Loucy (cell line): ENCODE results near the gene EEF1AKMT1.

Experiments
- EZH2phosphoT487 ChIP-seq: fragments of 200-600 bp; IDR thresholded peaks from 2 replicates; pipeline ENCODE4 v1.6.1; 2018; ENCODE audit warnings: antibody characterized with exemption, mild to moderate bottlenecking, moderate library complexity, borderline replicate concordance
- TF ChIP-seq, protein P1 (sequence below): fragments of 200-600 bp; sonication (generic); conservative IDR thresholded peaks from 2 replicates; pipeline ENCODE4 v1.5.1; 2014; ENCODE audit warnings: mild to moderate bottlenecking, antibody characterized with exemption, low read length

- TF ChIP-seq, protein P1, sequence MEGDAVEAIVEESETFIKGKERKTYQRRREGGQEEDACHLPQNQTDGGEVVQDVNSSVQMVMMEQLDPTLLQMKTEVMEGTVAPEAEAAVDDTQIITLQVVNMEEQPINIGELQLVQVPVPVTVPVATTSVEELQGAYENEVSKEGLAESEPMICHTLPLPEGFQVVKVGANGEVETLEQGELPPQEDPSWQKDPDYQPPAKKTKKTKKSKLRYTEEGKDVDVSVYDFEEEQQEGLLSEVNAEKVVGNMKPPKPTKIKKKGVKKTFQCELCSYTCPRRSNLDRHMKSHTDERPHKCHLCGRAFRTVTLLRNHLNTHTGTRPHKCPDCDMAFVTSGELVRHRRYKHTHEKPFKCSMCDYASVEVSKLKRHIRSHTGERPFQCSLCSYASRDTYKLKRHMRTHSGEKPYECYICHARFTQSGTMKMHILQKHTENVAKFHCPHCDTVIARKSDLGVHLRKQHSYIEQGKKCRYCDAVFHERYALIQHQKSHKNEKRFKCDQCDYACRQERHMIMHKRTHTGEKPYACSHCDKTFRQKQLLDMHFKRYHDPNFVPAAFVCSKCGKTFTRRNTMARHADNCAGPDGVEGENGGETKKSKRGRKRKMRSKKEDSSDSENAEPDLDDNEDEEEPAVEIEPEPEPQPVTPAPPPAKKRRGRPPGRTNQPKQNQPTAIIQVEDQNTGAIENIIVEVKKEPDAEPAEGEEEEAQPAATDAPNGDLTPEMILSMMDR = no peak
- no peak for TF ChIP-seq EZH2phosphoT487
Measured at GRCh38 chr13:20738616-20739015, 35.1 kb downstream of the EEF1AKMT1 start.
